ENCODE data around the gene CHPF2.

CHPF2 gene

DNA sequence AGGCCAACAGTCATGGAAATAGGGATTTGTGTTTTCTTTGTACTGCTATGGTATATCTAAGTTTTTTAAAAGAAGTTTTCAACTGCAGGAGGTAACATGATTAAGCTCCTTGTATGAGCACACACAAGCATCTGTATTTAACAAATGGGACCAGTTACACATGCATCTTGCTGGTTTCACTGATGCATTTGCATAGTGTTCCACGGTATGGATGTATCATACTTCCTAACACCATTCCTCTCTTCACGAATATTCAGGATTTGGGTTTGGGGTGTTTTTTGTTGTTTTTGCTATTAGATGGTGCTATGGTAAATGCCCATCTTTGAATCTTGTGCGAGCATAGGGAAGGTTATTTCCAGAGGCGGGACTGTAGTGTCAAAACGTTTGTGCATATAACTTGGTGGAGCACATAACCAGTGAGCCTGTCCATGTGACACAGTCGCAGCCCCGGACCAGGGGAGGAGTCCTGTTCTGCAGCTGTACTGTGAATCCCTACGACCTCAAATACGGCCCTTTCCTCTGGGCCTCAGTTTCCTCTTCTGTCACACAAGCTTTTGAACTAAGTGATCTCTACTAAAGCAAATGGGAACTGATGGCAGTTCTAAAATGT, 23.9 kb upstream of the CHPF2 start:
- Histone ChIP-seq H3K4me1 (ENCODE audit: control insufficient read depth, insufficient read depth, low read length) (no peaks in the 10 kb centered on the region), H3K4me3 (ENCODE audit: low read depth, low read length) (no peak overlapping the region), H3K27ac (ENCODE audit: extremely low read depth, low read depth, low read length) (no peak overlapping the region), H3K9me3 (ENCODE audit: control insufficient read depth, insufficient read depth, low read depth, low read length) (no peaks in the 10 kb centered on the region), H3K36me3 (ENCODE audit: control insufficient read depth in 2 of 2, insufficient read depth in 1 of 2, low read length in 2 of 2) (peaks cover 0 to 20% of the 10 kb centered on the region in 2 experiments; a peak in 1 of 3 replicates)
- TF ChIP-seq, protein P1, sequence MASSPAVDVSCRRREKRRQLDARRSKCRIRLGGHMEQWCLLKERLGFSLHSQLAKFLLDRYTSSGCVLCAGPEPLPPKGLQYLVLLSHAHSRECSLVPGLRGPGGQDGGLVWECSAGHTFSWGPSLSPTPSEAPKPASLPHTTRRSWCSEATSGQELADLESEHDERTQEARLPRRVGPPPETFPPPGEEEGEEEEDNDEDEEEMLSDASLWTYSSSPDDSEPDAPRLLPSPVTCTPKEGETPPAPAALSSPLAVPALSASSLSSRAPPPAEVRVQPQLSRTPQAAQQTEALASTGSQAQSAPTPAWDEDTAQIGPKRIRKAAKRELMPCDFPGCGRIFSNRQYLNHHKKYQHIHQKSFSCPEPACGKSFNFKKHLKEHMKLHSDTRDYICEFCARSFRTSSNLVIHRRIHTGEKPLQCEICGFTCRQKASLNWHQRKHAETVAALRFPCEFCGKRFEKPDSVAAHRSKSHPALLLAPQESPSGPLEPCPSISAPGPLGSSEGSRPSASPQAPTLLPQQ (tag by site-specific recombination; IDR thresholded peaks at IDR 0.05) = no peak
- TF ChIP-seq ZNF600 (tag by site-specific recombination; IDR thresholded peaks at IDR 0.05) (0 out of 2 replicates have a peak, but pooled peaks have one; percentile 16), ZNF473 (tag by site-specific recombination; IDR thresholded peaks at IDR 0.05) (no peak)
- POLR2A ChIA-PET = interaction anchor here (3.6 kb wide), 1 partner anchor 19 kb away, joined by 15 read pairs; the partner anchor contains the start of gene ABCF2
- CTCF ChIA-PET = interaction anchor here (0.7 to 1.4 kb wide), 3 partner anchors 33 to 40 kb away, joined by 3 to 11 read pairs (median 6); partner anchors contain the start of gene GBX1

DNA sequence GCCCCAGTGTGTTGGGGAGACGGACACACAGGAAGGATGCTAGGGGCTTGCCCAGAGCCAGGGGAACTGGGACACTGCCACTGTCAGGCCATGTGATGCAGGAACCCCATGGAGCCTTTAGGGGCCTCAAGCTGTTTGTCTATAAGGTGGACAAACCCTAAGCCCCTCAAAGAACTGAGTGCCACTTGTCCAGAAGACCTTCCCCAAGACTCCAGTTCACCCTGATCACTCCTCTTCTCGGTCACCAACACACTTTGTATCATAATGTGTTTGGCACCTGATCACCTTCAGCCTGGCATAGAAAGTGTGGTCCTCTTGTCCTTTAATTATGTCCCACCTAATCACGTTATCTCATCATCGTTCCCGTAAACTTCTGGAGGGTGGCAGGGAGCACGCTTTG, 22.7 kb upstream of the CHPF2 start:
- POLR2A ChIA-PET = no interaction called here
- CTCF ChIA-PET = interaction anchor here (1.3 kb wide), 1 partner anchor 85 kb away, joined by 3 read pairs; no protein-coding TSS in a partner anchor

DNA sequence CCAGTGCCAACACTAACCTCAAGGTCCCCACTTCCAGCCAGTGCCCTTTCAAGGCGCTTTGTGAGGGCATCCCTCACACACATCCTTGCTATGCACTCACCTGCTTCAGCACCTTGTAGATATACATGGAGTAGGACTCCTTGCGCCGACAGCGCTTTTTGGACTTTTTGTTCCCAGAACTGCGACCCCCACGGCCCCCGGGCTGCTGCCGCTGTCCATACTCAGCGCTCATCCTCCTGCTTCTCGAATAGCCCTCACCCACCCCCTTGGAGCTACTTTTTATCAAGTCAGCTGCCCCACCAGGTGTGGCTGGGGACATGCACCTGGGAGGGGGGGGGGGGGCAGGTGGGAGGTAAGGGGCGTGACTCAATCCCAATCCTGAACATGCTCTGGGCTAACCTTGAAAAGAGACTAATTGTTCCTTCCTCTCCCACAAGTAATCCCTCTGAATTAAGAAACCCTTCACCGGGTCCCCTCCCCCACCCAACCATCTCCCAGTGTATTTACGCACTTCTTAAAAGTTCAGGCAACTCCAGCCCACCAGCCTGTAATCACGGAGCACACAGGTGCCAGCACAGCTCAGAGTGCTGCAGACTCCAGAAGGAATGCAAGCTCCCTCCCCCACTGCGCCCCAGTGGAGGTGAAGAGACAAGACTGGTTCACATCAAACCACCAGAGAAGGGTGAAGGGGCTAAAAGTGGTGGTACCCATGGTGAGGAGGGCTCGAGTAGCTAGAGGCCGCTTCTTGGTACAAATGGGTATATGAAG, 22.0 kb upstream of the CHPF2 start, which contains the start of gene H2BK1:
H2BK1 (minus strand) TSS at position 402 of the 768 bp plus-strand sequence; CDS start at position 232, 170 bp downstream.
- Histone ChIP-seq H3K27ac (ENCODE audit: extremely low read depth, low read depth, low read length) (no peak within 1 kb of the TSS), H3K36me3 (ENCODE audit: control insufficient read depth in 2 of 2, insufficient read depth in 1 of 2, low read length in 2 of 2) (peaks cover 3 to 39% of the 10 kb centered on the region in 2 experiments; a peak in 1 of 3 replicates), H3K4me1 (ENCODE audit: control insufficient read depth, insufficient read depth, low read length) (no peaks in the 10 kb centered on the region), H3K4me3 (ENCODE audit: low read depth, low read length) (no peak within 1 kb of the TSS), H3K9me3 (ENCODE audit: control insufficient read depth, insufficient read depth, low read depth, low read length) (no peaks in the 10 kb centered on the region)
- POLR2A ChIA-PET = interaction anchor here (1.0 to 1.1 kb wide), 2 partner anchors 12 to 17 kb away, joined by 4 read pairs; partner anchors contain the start of gene ABCF2
- CTCF ChIA-PET = interaction anchor here (0.6 to 1.3 kb wide), 2 partner anchors 44 to 86 kb away, joined by 3 read pairs; no protein-coding TSS in a partner anchor
- no peak for TF ChIP-seq ZNF341 (tag by site-specific recombination; IDR thresholded peaks at IDR 0.05; ENCODE audit: low read depth)
- no peak for TF ChIP-seq ZNF239 (tag by site-specific recombination; IDR thresholded peaks at IDR 0.05)
- no peak for TF ChIP-seq SP2 (tag by site-specific recombination; IDR thresholded peaks at IDR 0.05)
- TF ChIP-seq, protein P2, sequence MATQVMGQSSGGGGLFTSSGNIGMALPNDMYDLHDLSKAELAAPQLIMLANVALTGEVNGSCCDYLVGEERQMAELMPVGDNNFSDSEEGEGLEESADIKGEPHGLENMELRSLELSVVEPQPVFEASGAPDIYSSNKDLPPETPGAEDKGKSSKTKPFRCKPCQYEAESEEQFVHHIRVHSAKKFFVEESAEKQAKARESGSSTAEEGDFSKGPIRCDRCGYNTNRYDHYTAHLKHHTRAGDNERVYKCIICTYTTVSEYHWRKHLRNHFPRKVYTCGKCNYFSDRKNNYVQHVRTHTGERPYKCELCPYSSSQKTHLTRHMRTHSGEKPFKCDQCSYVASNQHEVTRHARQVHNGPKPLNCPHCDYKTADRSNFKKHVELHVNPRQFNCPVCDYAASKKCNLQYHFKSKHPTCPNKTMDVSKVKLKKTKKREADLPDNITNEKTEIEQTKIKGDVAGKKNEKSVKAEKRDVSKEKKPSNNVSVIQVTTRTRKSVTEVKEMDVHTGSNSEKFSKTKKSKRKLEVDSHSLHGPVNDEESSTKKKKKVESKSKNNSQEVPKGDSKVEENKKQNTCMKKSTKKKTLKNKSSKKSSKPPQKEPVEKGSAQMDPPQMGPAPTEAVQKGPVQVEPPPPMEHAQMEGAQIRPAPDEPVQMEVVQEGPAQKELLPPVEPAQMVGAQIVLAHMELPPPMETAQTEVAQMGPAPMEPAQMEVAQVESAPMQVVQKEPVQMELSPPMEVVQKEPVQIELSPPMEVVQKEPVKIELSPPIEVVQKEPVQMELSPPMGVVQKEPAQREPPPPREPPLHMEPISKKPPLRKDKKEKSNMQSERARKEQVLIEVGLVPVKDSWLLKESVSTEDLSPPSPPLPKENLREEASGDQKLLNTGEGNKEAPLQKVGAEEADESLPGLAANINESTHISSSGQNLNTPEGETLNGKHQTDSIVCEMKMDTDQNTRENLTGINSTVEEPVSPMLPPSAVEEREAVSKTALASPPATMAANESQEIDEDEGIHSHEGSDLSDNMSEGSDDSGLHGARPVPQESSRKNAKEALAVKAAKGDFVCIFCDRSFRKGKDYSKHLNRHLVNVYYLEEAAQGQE (tag by site-specific recombination; IDR thresholded peaks at IDR 0.05) = no peak
- no peak for TF ChIP-seq ZNF596 (tag by site-specific recombination; IDR thresholded peaks at IDR 0.05)

More for the DNA sequence above, 22.7 kb upstream of the CHPF2 start:
- TF ChIP-seq ZNF660 (tag by site-specific recombination; IDR thresholded peaks at IDR 0.05) (no peak), BCL11B (tag by site-specific recombination; IDR thresholded peaks at IDR 0.05; ENCODE audit: low read depth) (no peak), SCRT2 (tag by site-specific recombination; IDR thresholded peaks at IDR 0.05) (no peak), SCRT1 (tag by site-specific recombination; IDR thresholded peaks at IDR 0.05; ENCODE audit: borderline replicate concordance) (no peak), ZNF214 (tag by site-specific recombination; IDR thresholded peaks at IDR 0.05; ENCODE audit: borderline replicate concordance) (no peak), EGR2 (tag by site-specific recombination; IDR thresholded peaks at IDR 0.05; ENCODE audit: low read depth) (no peak)
- TF ChIP-seq, protein P3, sequence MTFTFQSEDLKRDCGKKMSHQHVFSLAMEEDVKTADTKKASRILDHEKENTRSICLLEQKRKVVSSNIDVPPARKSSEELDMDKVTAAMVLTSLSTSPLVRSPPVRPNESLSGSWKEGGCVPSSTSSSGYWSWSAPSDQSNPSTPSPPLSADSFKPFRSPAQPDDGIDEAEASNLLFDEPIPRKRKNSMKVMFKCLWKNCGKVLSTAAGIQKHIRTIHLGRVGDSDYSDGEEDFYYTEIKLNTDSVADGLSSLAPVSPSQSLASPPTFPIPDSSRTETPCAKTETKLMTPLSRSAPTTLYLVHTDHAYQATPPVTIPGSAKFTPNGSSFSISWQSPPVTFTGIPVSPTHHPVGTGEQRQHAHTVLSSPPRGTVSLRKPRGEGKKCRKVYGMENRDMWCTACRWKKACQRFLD (tag by site-specific recombination; IDR thresholded peaks at IDR 0.05) = no peak
- TF ChIP-seq, protein P4, sequence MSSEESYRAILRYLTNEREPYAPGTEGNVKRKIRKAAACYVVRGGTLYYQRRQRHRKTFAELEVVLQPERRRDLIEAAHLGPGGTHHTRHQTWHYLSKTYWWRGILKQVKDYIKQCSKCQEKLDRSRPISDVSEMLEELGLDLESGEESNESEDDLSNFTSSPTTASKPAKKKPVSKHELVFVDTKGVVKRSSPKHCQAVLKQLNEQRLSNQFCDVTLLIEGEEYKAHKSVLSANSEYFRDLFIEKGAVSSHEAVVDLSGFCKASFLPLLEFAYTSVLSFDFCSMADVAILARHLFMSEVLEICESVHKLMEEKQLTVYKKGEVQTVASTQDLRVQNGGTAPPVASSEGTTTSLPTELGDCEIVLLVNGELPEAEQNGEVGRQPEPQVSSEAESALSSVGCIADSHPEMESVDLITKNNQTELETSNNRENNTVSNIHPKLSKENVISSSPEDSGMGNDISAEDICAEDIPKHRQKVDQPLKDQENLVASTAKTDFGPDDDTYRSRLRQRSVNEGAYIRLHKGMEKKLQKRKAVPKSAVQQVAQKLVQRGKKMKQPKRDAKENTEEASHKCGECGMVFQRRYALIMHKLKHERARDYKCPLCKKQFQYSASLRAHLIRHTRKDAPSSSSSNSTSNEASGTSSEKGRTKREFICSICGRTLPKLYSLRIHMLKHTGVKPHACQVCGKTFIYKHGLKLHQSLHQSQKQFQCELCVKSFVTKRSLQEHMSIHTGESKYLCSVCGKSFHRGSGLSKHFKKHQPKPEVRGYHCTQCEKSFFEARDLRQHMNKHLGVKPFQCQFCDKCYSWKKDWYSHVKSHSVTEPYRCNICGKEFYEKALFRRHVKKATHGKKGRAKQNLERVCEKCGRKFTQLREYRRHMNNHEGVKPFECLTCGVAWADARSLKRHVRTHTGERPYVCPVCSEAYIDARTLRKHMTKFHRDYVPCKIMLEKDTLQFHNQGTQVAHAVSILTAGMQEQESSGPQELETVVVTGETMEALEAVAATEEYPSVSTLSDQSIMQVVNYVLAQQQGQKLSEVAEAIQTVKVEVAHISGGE (tag by site-specific recombination; conservative IDR thresholded peaks at IDR 0.05; ENCODE audit: low read depth) = no peak
- TF ChIP-seq, protein P5, sequence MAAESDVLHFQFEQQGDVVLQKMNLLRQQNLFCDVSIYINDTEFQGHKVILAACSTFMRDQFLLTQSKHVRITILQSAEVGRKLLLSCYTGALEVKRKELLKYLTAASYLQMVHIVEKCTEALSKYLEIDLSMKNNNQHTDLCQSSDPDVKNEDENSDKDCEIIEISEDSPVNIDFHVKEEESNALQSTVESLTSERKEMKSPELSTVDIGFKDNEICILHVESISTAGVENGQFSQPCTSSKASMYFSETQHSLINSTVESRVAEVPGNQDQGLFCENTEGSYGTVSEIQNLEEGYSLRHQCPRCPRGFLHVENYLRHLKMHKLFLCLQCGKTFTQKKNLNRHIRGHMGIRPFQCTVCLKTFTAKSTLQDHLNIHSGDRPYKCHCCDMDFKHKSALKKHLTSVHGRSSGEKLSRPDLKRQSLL (tag by site-specific recombination; IDR thresholded peaks at IDR 0.05) = no peak
- Histone ChIP-seq H3K9me3 (ENCODE audit: control insufficient read depth, insufficient read depth, low read depth, low read length) (no peaks in the 10 kb centered on the region), H3K36me3 (ENCODE audit: control insufficient read depth in 2 of 2, insufficient read depth in 1 of 2, low read length in 2 of 2) (peaks cover 3 to 32% of the 10 kb centered on the region in 2 experiments; a peak in 1 of 3 replicates), H3K4me3 (ENCODE audit: low read depth, low read length) (no peak overlapping the region), H3K4me1 (ENCODE audit: control insufficient read depth, insufficient read depth, low read length) (no peaks in the 10 kb centered on the region), H3K27ac (ENCODE audit: extremely low read depth, low read depth, low read length) (no peak overlapping the region)
